H1 (cell line): Measurements from ENCODE around the gene B9D2. TPM values are rescaled to one million over a fixed set of nuclear protein-coding genes. Genes with fewer than 3 reads are reported as not detected.

Experiments used
- CTCF ChIA-PET: fragments of 300-600 bp; sonication (Branson Sonifier 250); formaldehyde crosslinking; loops from one replicate; lab custom pipeline; 2021; ENCODE audit not compliant: partially characterized antibody; lab: Charles Lee
- POLR2A ChIA-PET: fragments of 300-600 bp; sonication (Branson Sonifier 250); formaldehyde crosslinking; loops from one replicate; lab custom pipeline; 2021; ENCODE audit warnings: inconsistent platforms; ENCODE audit not compliant: partially characterized antibody; lab: Charles Lee
- DNase-seq, 2 experiments: peaks; one replicate each; pipeline versions ENCODE4 v3.0.0 to v3.0.0-alpha.2; 2010 to 2022; ENCODE audit warnings: low spot score in 2 of 2, low read depth in 1 of 2, mixed read lengths in 1 of 2
- FAIRE-seq: peaks from 2 replicates; lab custom pipeline; 2011; peaks lifted over from hg19 to GRCh38; lab: Jason Lieb, UNC
- H2AFZ ChIP-seq: 2 replicates; pipeline ENCODE4 v1.8.1; 2012; ENCODE audit warnings: low read length, inconsistent platforms
- H2AK5ac ChIP-seq: 2 replicates; pipeline ENCODE4 v1.6.1; 2013; ENCODE audit warnings: low read depth, low read length
- H2BK120ac ChIP-seq: replicated peaks from 2 replicates; pipeline ENCODE3; 2013; ENCODE audit warnings: low read depth, low read length, inconsistent platforms
- H2BK12ac ChIP-seq: 2 replicates; pipeline ENCODE4 v1.6.1; 2013; ENCODE audit warnings: low read depth, low read length
- H2BK15ac ChIP-seq: 2 replicates; pipeline ENCODE4 v1.6.1; 2013; ENCODE audit warnings: low read length
- H2BK20ac ChIP-seq: 2 replicates; pipeline ENCODE4 v1.6.1; 2013; ENCODE audit warnings: low read length
- H2BK5ac ChIP-seq: 2 replicates; pipeline ENCODE4 v1.6.1; 2013; ENCODE audit warnings: low read depth, low read length
- H3K14ac ChIP-seq: 2 replicates; pipeline ENCODE4 v1.6.1; 2013; ENCODE audit warnings: inconsistent platforms; ENCODE audit not compliant: insufficient read length
- H3K18ac ChIP-seq: 2 replicates; pipeline ENCODE4 v1.6.1; 2013; ENCODE audit warnings: low read length; ENCODE audit errors: extremely low read depth
- H3K23ac ChIP-seq: 2 replicates; pipeline ENCODE4 v1.6.1; 2013; ENCODE audit warnings: inconsistent platforms; ENCODE audit not compliant: insufficient read length
- H3K23me2 ChIP-seq: 2 replicates; pipeline ENCODE4 v1.6.1; 2013; ENCODE audit warnings: low read depth, low read length
- H3K27ac ChIP-seq: 2 replicates; pipeline ENCODE4 v1.6.1; 2011; ENCODE audit warnings: low read depth, low read length, inconsistent platforms
- H3K27me3 ChIP-seq, 4 experiments: replicated peaks in 1 of 4; 1 replicate in 1 of 4; 2 replicates in 3 of 4; pipeline versions ENCODE4 v1.6.1 to v1.8.1; 2011 to 2013; ENCODE audit warnings: low read length in 3 of 4, mild to moderate bottlenecking in 3 of 4, inconsistent platforms in 2 of 4, mixed read lengths in 2 of 4, moderate library complexity in 1 of 4; ENCODE audit not compliant: control insufficient read depth in 3 of 4, insufficient read depth in 3 of 4; ENCODE audit errors: extremely low read depth in 1 of 4
- H3K36me3 ChIP-seq, 4 experiments: 2 replicates each; pipeline versions ENCODE4 v1.6.1 to v1.8.1; 2011 to 2013; ENCODE audit warnings: mild to moderate bottlenecking in 4 of 4, low read length in 3 of 4, moderate library complexity in 2 of 4, control low read depth in 1 of 4, inconsistent platforms in 1 of 4; ENCODE audit not compliant: insufficient read depth in 4 of 4, control insufficient read depth in 2 of 4
- H3K4ac ChIP-seq: replicated peaks from 2 replicates; pipeline ENCODE3; 2013; ENCODE audit warnings: low read length, low read depth, mixed read lengths, inconsistent platforms; ENCODE audit not compliant: insufficient read length
- H3K4me1 ChIP-seq, 4 experiments: replicated peaks in 1 of 4; 1 replicate in 1 of 4; 2 replicates in 3 of 4; pipeline versions ENCODE4 v1.6.1 to v1.8.1; 2011 to 2013; ENCODE audit warnings: low read length in 3 of 4, inconsistent platforms in 2 of 4, mixed read lengths in 1 of 4; ENCODE audit not compliant: insufficient read depth in 4 of 4, control insufficient read depth in 3 of 4
- H3K4me2 ChIP-seq, 2 experiments: 2 replicates each; pipeline versions ENCODE4 v1.6.1 to v1.8.1; 2011 to 2013; ENCODE audit warnings: low read depth in 2 of 2, low read length in 2 of 2, control low read depth in 1 of 2, inconsistent platforms in 1 of 2, mild to moderate bottlenecking in 1 of 2; ENCODE audit not compliant: insufficient read depth in 1 of 2
- H3K4me3 ChIP-seq, 4 experiments: fragments of 200-600, 300-600 bp in 1 of 4; sonication (generic), shearing (Covaris generic), sonication (Bioruptor Twin) in 1 of 4; 2 replicates each; pipeline versions ENCODE4 v1.5.1 to v1.8.1; 2011 to 2016; ENCODE audit warnings: low read length in 4 of 4, low read depth in 3 of 4, control low read depth in 2 of 4, inconsistent platforms in 2 of 4, mild to moderate bottlenecking in 2 of 4, mixed read lengths in 1 of 4, moderate library complexity in 1 of 4; ENCODE audit not compliant: insufficient read depth in 2 of 4; ENCODE audit errors: extremely low read depth in 1 of 4
- H3K56ac ChIP-seq: replicated peaks from 2 replicates; pipeline ENCODE3; 2013; ENCODE audit warnings: low read depth, mild to moderate bottlenecking, mixed read lengths, low read length, inconsistent platforms; ENCODE audit not compliant: insufficient read length
- H3K79me1 ChIP-seq: 2 replicates; pipeline ENCODE4 v1.6.1; 2013; ENCODE audit warnings: low read depth, low read length, control low read depth
- H3K79me2 ChIP-seq, 2 experiments: 2 replicates each; pipeline versions ENCODE4 v1.6.1 to v1.8.1; 2012 to 2013; ENCODE audit warnings: low read length in 2 of 2, mild to moderate bottlenecking in 2 of 2, inconsistent platforms in 1 of 2; ENCODE audit not compliant: insufficient read depth in 2 of 2, control insufficient read depth in 1 of 2
- H3K9ac ChIP-seq, 4 experiments: replicated peaks in 1 of 4; 1 replicate in 1 of 4; 2 replicates in 3 of 4; pipeline versions ENCODE4 v1.6.1 to v1.8.1; 2011 to 2013; ENCODE audit warnings: low read depth in 3 of 4, low read length in 3 of 4, control low read depth in 2 of 4, mild to moderate bottlenecking in 2 of 4, moderate library complexity in 2 of 4, inconsistent platforms in 1 of 4; ENCODE audit errors: extremely low read depth in 1 of 4
- H3K9me3 ChIP-seq, 2 experiments: 2 replicates each; pipeline versions ENCODE4 v1.6.1 to v1.8.1; 2012 to 2013; ENCODE audit warnings: mild to moderate bottlenecking in 2 of 2, moderate library complexity in 2 of 2, control low read depth in 1 of 2, inconsistent platforms in 1 of 2, low read depth in 1 of 2, low read length in 1 of 2, mixed read lengths in 1 of 2; ENCODE audit not compliant: insufficient read depth in 2 of 2
- H4K20me1 ChIP-seq, 2 experiments: replicated peaks in 1 of 2; 2 replicates each; pipeline versions ENCODE3 to v1.8.1; 2011 to 2013; ENCODE audit warnings: inconsistent platforms in 2 of 2, low read length in 2 of 2, mild to moderate bottlenecking in 1 of 2; ENCODE audit not compliant: insufficient read depth in 2 of 2, control insufficient read depth in 1 of 2
- H4K5ac ChIP-seq: 2 replicates; pipeline ENCODE4 v1.6.1; 2013; ENCODE audit warnings: low read length, low read depth, mixed read lengths, inconsistent platforms; ENCODE audit not compliant: insufficient read length
- H4K8ac ChIP-seq: 2 replicates; pipeline ENCODE4 v1.8.0; 2013; ENCODE audit warnings: mild to moderate bottlenecking, moderate library complexity, low read length, inconsistent platforms; ENCODE audit not compliant: insufficient read depth; ENCODE audit errors: extremely low read depth
- H4K91ac ChIP-seq: replicated peaks from 2 replicates; pipeline ENCODE3; 2013; ENCODE audit warnings: low read length, mixed read lengths, inconsistent platforms; ENCODE audit not compliant: insufficient read length
- ASH2L ChIP-seq: fragments of 200-600, 300-600 bp; sonication (generic); IDR thresholded peaks from one replicate; pipeline ENCODE4 v1.7.1; 2017; ENCODE audit warnings: low read length
- ATF2 ChIP-seq: IDR thresholded peaks from 2 replicates; pipeline ENCODE4 v1.6.1; 2012; ENCODE audit warnings: low read length, inconsistent platforms
- CREB1 ChIP-seq: IDR thresholded peaks from 2 replicates; pipeline ENCODE4 v1.6.1; 2012; ENCODE audit warnings: inconsistent platforms
- GABPA ChIP-seq: IDR thresholded peaks from 2 replicates; pipeline ENCODE4 v1.6.1; 2011; ENCODE audit warnings: mild to moderate bottlenecking, low read length, moderate library complexity, borderline replicate concordance; ENCODE audit not compliant: insufficient read depth
- NANOG ChIP-seq: IDR thresholded peaks from 2 replicates; pipeline ENCODE4 v1.6.1; 2011; ENCODE audit warnings: low read length, low read depth, mild to moderate bottlenecking, inconsistent platforms; ENCODE audit not compliant: insufficient read depth, poor library complexity, severe bottlenecking
- POU5F1 ChIP-seq: IDR thresholded peaks from 2 replicates; pipeline ENCODE4 v1.6.1; 2011; ENCODE audit warnings: low read depth, mild to moderate bottlenecking, low read length, moderate library complexity
- RFX5 ChIP-seq: IDR thresholded peaks from 2 replicates; pipeline ENCODE4 v1.6.1; 2011; ENCODE audit warnings: low read depth, low read length, improper control_type of control experiment, borderline replicate concordance
- SAP30 ChIP-seq: fragments of 300-600 bp; sonication (generic); IDR thresholded peaks from 2 replicates; pipeline ENCODE4 v1.7.1; 2012; ENCODE audit warnings: low read length, moderate library complexity, mild to moderate bottlenecking, inconsistent platforms; ENCODE audit not compliant: insufficient read depth, insufficient replicate concordance
- TBP ChIP-seq: IDR thresholded peaks from 2 replicates; pipeline ENCODE4 v1.6.1; 2011; ENCODE audit warnings: low read depth, low read length, improper control_type of control experiment
- WGBS, 2 experiments: shearing (Covaris generic) in 1 of 2; methylation state at CpG; one replicate each; pipeline versions ENCODE4 v1.1.6 to v1.1.7; 2013 to 2015; ENCODE audit warnings: low lambda C conversion rate in 2 of 2, mixed read lengths in 2 of 2, inconsistent platforms in 1 of 2, low coverage in 1 of 2, missing lambda C conversion rate in 1 of 2; ENCODE audit not compliant: insufficient replicate concordance in 2 of 2, insufficient coverage in 1 of 2, insufficient read length in 1 of 2; ENCODE audit errors: extremely low coverage in 1 of 2, missing lambda C conversion rate in 1 of 2; 5-methylcytosine and 5-hydroxymethylcytosine counted together
- polyA plus RNA-seq, 7 experiments: library from polyadenylated mRNA; depleted of rRNA in 3 of 7; stranded (reverse) in 5 of 7; unstranded in 2 of 7; fragments of >200 nt in 5 of 7; fragments of 200-250 nt in 2 of 7; gene quantifications; 1 replicate in 5 of 7; 2 replicates in 1 of 7; 4 replicates in 1 of 7; pipeline versions ENCODE4 v1.2.1 to v1.2.3, GENCODE V29; 2011 to 2013; ENCODE audit warnings: missing spikeins in 2 of 7, mixed read lengths in 2 of 7
- total RNA-seq: library from RNA; stranded (reverse); fragmentation: NEBNext Ultra II Directional; extraction: Animal tissue kit (Norgen Biotek cat#: 25700); gene quantifications from 2 replicates; pipeline ENCODE4 v1.2.1, GENCODE V29; 2021
- TF ChIP-seq, protein P1 (sequence below): IDR thresholded peaks from 2 replicates; pipeline ENCODE4 v1.6.1; 2012; ENCODE audit warnings: inconsistent platforms

The B9D2 gene
- total and polyA plus RNA-seq, 2 of the 8 experiments (the other 6 are each of a cell fraction or from before 2014, with no cell fraction given) = 4.9 to 6.3 TPM

- Histone ChIP-seq H3K79me2 (peaks cover 0 to 19% of the 10 kb centered on the region in 2 experiments; a peak in 2 of 4 replicates), H2AK5ac (no peak overlapping the region), H4K8ac (no peak overlapping the region), H3K9me3 (no peaks in the 10 kb centered on the region), H3K36me3 (peaks cover 6 to 25% (median 19%) of the 10 kb centered on the region in 4 experiments; a peak in 7 of 8 replicates), H3K9ac (no peak overlapping the region), H3K4me2 (no peak overlapping the region), H2BK5ac (no peak overlapping the region), H4K20me1 (peaks cover 0 to 6% of the 10 kb centered on the region in 2 experiments), H4K5ac (no peak overlapping the region), H3K56ac (no peak overlapping the region), H3K14ac (no peak overlapping the region), H2BK120ac (no peak overlapping the region), H3K18ac (no peak overlapping the region), H3K27me3 (no peaks in the 10 kb centered on the region), H2BK20ac (no peak overlapping the region), H4K91ac (no peak overlapping the region), H3K4ac (no peak overlapping the region), H2BK12ac (no peak overlapping the region), H3K23me2 (peaks cover 4% of the 10 kb centered on the region), H3K4me1 (peaks cover 0 to 2% (median 0%) of the 10 kb centered on the region in 4 experiments; a peak in 3 of 7 replicates), H3K23ac (no peak overlapping the region), H2AFZ (no peak overlapping the region), H3K4me3 (no peak overlapping the region), H2BK15ac (no peak overlapping the region), H3K79me1 (peaks cover 2% of the 10 kb centered on the region; the same call in 1 of the 2 replicates), H3K27ac (no peak overlapping the region)
- CTCF ChIA-PET = interaction anchor here (0.6 to 1.3 kb wide), 5 partner anchors 9 to 1713 kb away, joined by 3 read pairs; no protein-coding TSS in a partner anchor
- FAIRE-seq = no peak
- POLR2A ChIA-PET = interaction anchor here (0.6 to 1.5 kb wide), 6 partner anchors 9 to 480 kb away, joined by 3 to 6 read pairs (median 4); no protein-coding TSS in a partner anchor
- no peak for DNase-seq
- 91% methylated on average over 12 of the region's 12 CpGs; no CpG with 5 or more reads in 1 of the 2 experiments for WGBS, 2 experiments
- TF ChIP-seq TBP = no peak
- no peak for TF ChIP-seq ATF2
- TF ChIP-seq POU5F1 = no peak
- TF ChIP-seq, protein P1, sequence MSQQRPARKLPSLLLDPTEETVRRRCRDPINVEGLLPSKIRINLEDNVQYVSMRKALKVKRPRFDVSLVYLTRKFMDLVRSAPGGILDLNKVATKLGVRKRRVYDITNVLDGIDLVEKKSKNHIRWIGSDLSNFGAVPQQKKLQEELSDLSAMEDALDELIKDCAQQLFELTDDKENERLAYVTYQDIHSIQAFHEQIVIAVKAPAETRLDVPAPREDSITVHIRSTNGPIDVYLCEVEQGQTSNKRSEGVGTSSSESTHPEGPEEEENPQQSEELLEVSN = no peak
- no peak for TF ChIP-seq GABPA
- no peak for TF ChIP-seq NANOG
- TF ChIP-seq SAP30 = no peak
- TF ChIP-seq RFX5 = no peak
- no peak for TF ChIP-seq ASH2L
- TF ChIP-seq CREB1 = no peak
Observed at GRCh38 chr19:41392775-41393174, 28.8 kb upstream of the B9D2 start.
